K562 (cell line): Measurements from ENCODE around the gene SLC23A2. TPM values are rescaled to one million over a fixed set of nuclear protein-coding genes. Genes with fewer than 3 reads are reported as not detected.
A peak's percentile ranks its signal among the peaks of the same experiment; 100 is the strongest.

Source experiments
- ATAC-seq: fragments of 200-7000 bp; cut with Tn5 transposase; 3 replicates; pipeline ENCODE4 v1.9.1; 2020; ENCODE audit warnings: moderate library complexity
- BruUV-seq: library from RNA; stranded (reverse); fragments of 400-500 nt; replicated peaks from 2 replicates; lab custom pipeline; 2021; lab: Mats Ljungman, UMichigan
- CTCF ChIA-PET: fragments of 300-600 bp; formaldehyde crosslinking; extraction: SDS; loops from one replicate; lab custom pipeline; 2021; ENCODE audit warnings: low intra/inter-chr PET ratio; lab: Yijun Ruan, JAX
- POLR2A ChIA-PET: fragments of 300-600, 350-650 bp; sonication (Branson Sonifier 250); formaldehyde crosslinking; extraction: SDS; loops from one replicate; lab custom pipeline; 2021; ENCODE audit warnings: antibody characterized with exemption, inconsistent platforms; lab: Yijun Ruan, JAX
- DNase-seq, 4 experiments: peaks; one replicate each; pipeline versions ENCODE4 v3.0.0 to v3.0.0-alpha.2; 2011 to 2018; ENCODE audit warnings: low spot score in 3 of 4, mixed read lengths in 3 of 4; ENCODE audit errors: extremely low read depth in 1 of 4
- FAIRE-seq: peaks from 2 replicates; lab custom pipeline; 2011; peaks lifted over from hg19 to GRCh38; lab: Jason Lieb, UNC
- H2AFZ ChIP-seq: 2 replicates; pipeline ENCODE4 v1.6.0; 2011; ENCODE audit warnings: low read depth, low read length, control low read depth, inconsistent platforms
- H3K27ac ChIP-seq: fragments of 200-600 bp; 3 replicates; pipeline ENCODE4 v1.8.0; 2011; ENCODE audit warnings: low read depth, mild to moderate bottlenecking, control low read depth, inconsistent platforms, low read length, moderate library complexity, mixed read lengths; ENCODE audit errors: extremely low read depth
- H3K27me3 ChIP-seq, 2 experiments: fragments of 300-600 bp in 1 of 2; 2 replicates in 1 of 2; 3 replicates in 1 of 2; pipeline versions ENCODE4 v1.6.0 to v1.8.0; 2011; ENCODE audit warnings: inconsistent platforms in 2 of 2, low read length in 2 of 2, mild to moderate bottlenecking in 1 of 2, mixed read lengths in 1 of 2, moderate library complexity in 1 of 2; ENCODE audit not compliant: control insufficient read depth in 2 of 2, insufficient read depth in 2 of 2
- H3K36me3 ChIP-seq: fragments of 300-600 bp; 3 replicates; pipeline ENCODE4 v1.8.0; 2011; ENCODE audit warnings: mild to moderate bottlenecking, low read length, inconsistent platforms; ENCODE audit not compliant: control insufficient read depth, insufficient read depth
- H3K4me1 ChIP-seq, 2 experiments: fragments of 200-600 bp in 1 of 2; replicated peaks in 1 of 2; 2 replicates in 1 of 2; 3 replicates in 1 of 2; pipeline versions ENCODE4 v1.5.1 to v1.8.0; 2011; ENCODE audit warnings: inconsistent platforms in 2 of 2, low read length in 2 of 2, mild to moderate bottlenecking in 1 of 2, mixed read lengths in 1 of 2, moderate library complexity in 1 of 2; ENCODE audit not compliant: control insufficient read depth in 2 of 2, insufficient read depth in 2 of 2
- H3K4me2 ChIP-seq: 2 replicates; pipeline ENCODE4 v1.6.1; 2011; ENCODE audit warnings: low read length, control low read depth, inconsistent platforms, mixed read lengths; ENCODE audit not compliant: insufficient read depth
- H3K4me3 ChIP-seq: fragments of 200-600 bp; sonication (generic), shearing (Covaris generic); 2 replicates; pipeline ENCODE4 v1.5.1; 2016; ENCODE audit warnings: control low read depth, inconsistent platforms
- H3K79me2 ChIP-seq: fragments of 200-600 bp; 3 replicates; pipeline ENCODE4 v1.8.0; 2011; ENCODE audit warnings: low read length, inconsistent platforms; ENCODE audit not compliant: control insufficient read depth, insufficient read depth
- H3K9ac ChIP-seq, 2 experiments: 2 replicates each; pipeline versions ENCODE4 v1.6.0 to v1.6.1; 2011; ENCODE audit warnings: low read depth in 2 of 2, low read length in 2 of 2, control low read depth in 1 of 2, inconsistent platforms in 1 of 2, mild to moderate bottlenecking in 1 of 2, mixed read lengths in 1 of 2; ENCODE audit not compliant: insufficient read depth in 1 of 2
- H3K9me1 ChIP-seq: one replicate; pipeline ENCODE4 v1.6.0; 2011; ENCODE audit warnings: inconsistent platforms, mild to moderate bottlenecking, low read length, moderate library complexity; ENCODE audit not compliant: control insufficient read depth, insufficient read depth
- H3K9me3 ChIP-seq: replicated peaks from 2 replicates; pipeline ENCODE4 v1.5.1; 2011; ENCODE audit warnings: low read depth, low read length, inconsistent platforms; ENCODE audit not compliant: control insufficient read depth, insufficient read depth
- H4K20me1 ChIP-seq: replicated peaks from 2 replicates; pipeline ENCODE4 v1.6.1; 2011; ENCODE audit warnings: low read length, inconsistent platforms, mixed read lengths; ENCODE audit not compliant: control insufficient read depth, insufficient read depth
- ETV6 ChIP-seq, 3 experiments: fragments of 150-350 bp in 1 of 3; sonication (generic) in 1 of 3; formaldehyde crosslinking in 1 of 3; IDR thresholded peaks; 2 replicates each; pipeline versions ENCODE4 v1.6.1 to v1.8.0; 2014 to 2022; ENCODE audit warnings: borderline replicate concordance in 2 of 3, low read depth in 2 of 3, antibody characterized with exemption in 1 of 3, low read length in 1 of 3, mild to moderate bottlenecking in 1 of 3, missing genetic modification reagents in 1 of 3
- MAFF ChIP-seq: IDR thresholded peaks from 2 replicates; pipeline ENCODE4 v1.6.1; 2012; ENCODE audit warnings: low read length, improper control_type of control experiment
- MAFG ChIP-seq: fragments of 450-650 bp; conservative IDR thresholded peaks from 2 replicates; pipeline ENCODE4 v1.6.1; 2016; ENCODE audit warnings: missing genetic modification characterization, missing compliant biosample characterization
- NBN ChIP-seq: fragments of 450-650 bp; IDR thresholded peaks from 2 replicates; pipeline ENCODE4 v1.6.1; 2016; ENCODE audit warnings: low read depth, mild to moderate bottlenecking
- NFE2 ChIP-seq: IDR thresholded peaks from 2 replicates; pipeline ENCODE4 v1.6.1; 2014; ENCODE audit warnings: antibody characterized with exemption, low read depth
- NR0B1 ChIP-seq: fragments of 450-650 bp; IDR thresholded peaks from one replicate; pipeline ENCODE4 v1.6.1; 2018; ENCODE audit warnings: mild to moderate bottlenecking, moderate library complexity; ENCODE audit not compliant: partially characterized antibody
- NR3C1 ChIP-seq: sonication (generic); formaldehyde crosslinking; IDR thresholded peaks from 2 replicates; pipeline ENCODE4 v1.8.1; 2022; ENCODE audit warnings: missing genetic modification reagents
- PRDM10 ChIP-seq: fragments of 450-650 bp; IDR thresholded peaks from 2 replicates; pipeline ENCODE4 v1.6.1; 2018; ENCODE audit not compliant: partially characterized antibody
- ZKSCAN1 ChIP-seq: fragments of 150-350 bp; IDR thresholded peaks from 2 replicates; pipeline ENCODE4 v1.6.1; 2016; ENCODE audit warnings: low read depth, low read length
- WGBS: fragments of 100-300 bp; shearing (Covaris generic); methylation state at CpG from one replicate; pipeline ENCODE4 v1.1.6; 2016; ENCODE audit warnings: low coverage, mixed read lengths; ENCODE audit not compliant: insufficient coverage; ENCODE audit errors: missing lambda C conversion rate; 5-methylcytosine and 5-hydroxymethylcytosine counted together
- in situ Hi-C: fragments of 300-500 bp; cut with MboI; formaldehyde crosslinking; loops from 4 replicates; pipeline ENCODE4 v1.15.0; 2018; ENCODE audit warnings: inconsistent platforms, mixed read lengths
- intact Hi-C: fragments of 100-400 bp; cut with micrococcal nuclease; formaldehyde crosslinking; loops from 2 replicates; pipeline ENCODE4 v1.14.2; 2022
- polyA plus RNA-seq, 8 experiments: library from polyadenylated mRNA; depleted of rRNA in 4 of 8; stranded (reverse) in 5 of 8; unstranded in 3 of 8; fragments of >200 nt; fragmentation: Nextera tagmentation in 2 of 8; fragmentation: Illumina TruSeq in 1 of 8; extraction: Ambion mirVana in 2 of 8; extraction: Trizol in 1 of 8; gene quantifications; 2 replicates each; pipeline versions ENCODE4 v1.2.1 to v1.2.3, GENCODE V29; 2011 to 2014; ENCODE audit warnings: inconsistent platforms in 1 of 8, missing spikeins in 1 of 8
- total RNA-seq, 7 experiments: library from RNA; depleted of rRNA in 6 of 7; stranded (reverse); fragments of >200 nt in 6 of 7; fragmentation: Illumina TruSeq in 2 of 7; extraction: Trizol in 2 of 7; gene quantifications; 2 replicates each; pipeline versions ENCODE4 v1.2.1 to v1.2.3, GENCODE V29; 2011 to 2021; ENCODE audit warnings: low replicate concordance in 1 of 7
- TF ChIP-seq, protein P1 (sequence below), 3 experiments: IDR thresholded peaks in 2 of 3; conservative IDR thresholded peaks in 1 of 3; 2 replicates each; pipeline ENCODE4 v1.5.1; 2011 to 2012; ENCODE audit warnings: low read length in 3 of 3, mild to moderate bottlenecking in 3 of 3, control low read depth in 2 of 3, improper control_type of control experiment in 1 of 3, inconsistent platforms in 1 of 3, low read depth in 1 of 3, mixed read lengths in 1 of 3, moderate library complexity in 1 of 3; ENCODE audit not compliant: insufficient read depth in 2 of 3
- TF ChIP-seq, protein P2 (sequence below): sonication (generic); formaldehyde crosslinking; IDR thresholded peaks from 2 replicates; pipeline ENCODE4 v1.8.1; 2023; ENCODE audit warnings: mild to moderate bottlenecking, missing genetic modification reagents

The SLC23A2 gene
- total and polyA plus RNA-seq, 9 of the 15 experiments (the other 6 are each of a cell fraction or from before 2014, with no cell fraction given): 0.39 to 6.7 (median 3.2) TPM

DNA sequence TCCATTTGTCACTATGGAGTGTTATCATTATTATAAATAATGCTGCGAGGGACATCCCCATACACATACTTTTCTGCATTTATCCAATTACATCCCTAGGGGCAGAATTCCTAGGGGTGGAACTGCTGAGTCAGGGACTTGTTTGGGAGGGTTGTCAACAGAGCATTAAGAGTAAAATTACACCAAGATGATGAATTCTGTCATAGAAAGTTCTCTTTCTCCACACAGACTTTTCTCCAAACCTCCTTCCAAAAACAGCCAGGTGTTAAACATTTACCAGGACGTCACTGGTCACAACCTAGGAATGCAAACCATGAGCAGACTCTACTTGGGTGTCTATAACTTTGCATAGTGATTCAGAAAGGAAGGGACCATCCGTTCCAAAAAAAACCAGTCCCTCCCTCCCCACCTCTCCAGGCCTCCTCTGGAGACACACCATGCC, 184.1 kb downstream of the SLC23A2 start (continued):
- TF ChIP-seq NR0B1 (no peak), NBN (no peak), MAFF (peak; percentile 81), PRDM10 (no peak), NFE2 (0 out of 2 replicates have a peak, but pooled peaks have one; percentile 29), MAFG (tag) (peak; percentile 79)

DNA sequence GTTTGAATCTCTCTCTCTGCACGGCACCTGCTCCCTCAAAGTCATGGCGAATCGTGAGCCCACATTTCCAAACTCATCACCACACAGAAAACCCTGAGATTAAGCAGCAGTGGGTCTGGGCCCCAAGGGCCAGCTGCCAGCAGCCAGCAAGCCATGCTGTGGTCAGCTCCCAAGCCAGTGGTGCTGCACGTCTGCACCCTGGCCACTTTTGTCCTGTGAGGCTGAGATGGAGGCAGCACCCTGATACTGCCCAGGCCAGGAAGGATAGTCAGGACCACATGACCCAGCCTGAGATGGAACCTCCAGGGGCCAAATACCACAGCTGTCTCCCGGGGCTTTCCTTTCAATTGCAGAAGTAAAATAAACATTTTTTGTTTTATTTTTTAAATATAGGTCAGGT, 185.7 kb downstream of the SLC23A2 start:
- Histone ChIP-seq H3K4me2 (no peak overlapping the region), H3K4me1 (no peaks in the 10 kb centered on the region; a peak in 1 of 5 replicates), H3K9ac (no peak overlapping the region), H4K20me1 (no peaks in the 10 kb centered on the region), H3K27me3 (peaks cover 8 to 47% of the 10 kb centered on the region in 2 experiments; a peak in 3 of 5 replicates), H3K9me3 (no peaks in the 10 kb centered on the region), H3K9me1 (no peaks in the 10 kb centered on the region), H2AFZ (no peak overlapping the region), H3K36me3 (no peaks in the 10 kb centered on the region), H3K4me3 (no peak overlapping the region), H3K79me2 (no peaks in the 10 kb centered on the region), H3K27ac (no peak overlapping the region)
- 0% methylated on average over 5 of the region's 5 CpGs for WGBS
- DNase-seq (no peak), FAIRE-seq (no peak), ATAC-seq (no peak)
- in situ Hi-C loops (no loop called here), intact Hi-C loops (no loop called here)
- ChIA-PET POLR2A (interaction anchor here (0.6 kb wide), 1 partner anchor 1077 kb away, joined by 3 read pairs; no protein-coding TSS in a partner anchor), CTCF (no interaction called here)
- no TSS peak for BruUV-seq
- TF ChIP-seq NR3C1 (no peak), ETV6 (IDR thresholded peaks at IDR 0.05; ENCODE audit: borderline replicate concordance in 1 of 2, low read depth in 2 of 2, low read length in 1 of 2) (no peak), ETV6 (CRISPR knock-in tag; IDR thresholded peaks at IDR 0.05; ENCODE audit: borderline replicate concordance) (no peak), ZKSCAN1 (no peak)
- TF ChIP-seq, protein P1, sequence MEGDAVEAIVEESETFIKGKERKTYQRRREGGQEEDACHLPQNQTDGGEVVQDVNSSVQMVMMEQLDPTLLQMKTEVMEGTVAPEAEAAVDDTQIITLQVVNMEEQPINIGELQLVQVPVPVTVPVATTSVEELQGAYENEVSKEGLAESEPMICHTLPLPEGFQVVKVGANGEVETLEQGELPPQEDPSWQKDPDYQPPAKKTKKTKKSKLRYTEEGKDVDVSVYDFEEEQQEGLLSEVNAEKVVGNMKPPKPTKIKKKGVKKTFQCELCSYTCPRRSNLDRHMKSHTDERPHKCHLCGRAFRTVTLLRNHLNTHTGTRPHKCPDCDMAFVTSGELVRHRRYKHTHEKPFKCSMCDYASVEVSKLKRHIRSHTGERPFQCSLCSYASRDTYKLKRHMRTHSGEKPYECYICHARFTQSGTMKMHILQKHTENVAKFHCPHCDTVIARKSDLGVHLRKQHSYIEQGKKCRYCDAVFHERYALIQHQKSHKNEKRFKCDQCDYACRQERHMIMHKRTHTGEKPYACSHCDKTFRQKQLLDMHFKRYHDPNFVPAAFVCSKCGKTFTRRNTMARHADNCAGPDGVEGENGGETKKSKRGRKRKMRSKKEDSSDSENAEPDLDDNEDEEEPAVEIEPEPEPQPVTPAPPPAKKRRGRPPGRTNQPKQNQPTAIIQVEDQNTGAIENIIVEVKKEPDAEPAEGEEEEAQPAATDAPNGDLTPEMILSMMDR (IDR thresholded peaks at IDR 0.05 in 2 of 3, conservative IDR thresholded peaks at IDR 0.05 in 1 of 3; ENCODE audit: insufficient read depth in 2 of 3, low read depth in 1 of 3, low read length in 3 of 3): no peak
- TF ChIP-seq, protein P2, sequence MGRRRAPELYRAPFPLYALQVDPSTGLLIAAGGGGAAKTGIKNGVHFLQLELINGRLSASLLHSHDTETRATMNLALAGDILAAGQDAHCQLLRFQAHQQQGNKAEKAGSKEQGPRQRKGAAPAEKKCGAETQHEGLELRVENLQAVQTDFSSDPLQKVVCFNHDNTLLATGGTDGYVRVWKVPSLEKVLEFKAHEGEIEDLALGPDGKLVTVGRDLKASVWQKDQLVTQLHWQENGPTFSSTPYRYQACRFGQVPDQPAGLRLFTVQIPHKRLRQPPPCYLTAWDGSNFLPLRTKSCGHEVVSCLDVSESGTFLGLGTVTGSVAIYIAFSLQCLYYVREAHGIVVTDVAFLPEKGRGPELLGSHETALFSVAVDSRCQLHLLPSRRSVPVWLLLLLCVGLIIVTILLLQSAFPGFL (CRISPR knock-in tag): no peak
